DND-41 (cell line): ENCODE measurements around the gene ZDHHC11B.
"Not testable (repeated sequence)": the region's sequence is repeated elsewhere in the genome, so short reads cannot be mapped to it uniquely, and the experiment has no call there.

Experiments used
- ATAC-seq: fragments of 200-7000 bp; cut with Tn5 transposase; 3 replicates; pipeline ENCODE4 v1.9.1; 2021; ENCODE audit warnings: low read depth; ENCODE audit not compliant: insufficient read depth
- DNase-seq: peaks from one replicate; pipeline ENCODE4 v3.0.0-alpha.2; 2020
- H2AFZ ChIP-seq: 2 replicates; pipeline ENCODE4 v1.6.0; 2012; ENCODE audit warnings: low read depth, low read length
- H3K27ac ChIP-seq: 2 replicates; pipeline ENCODE4 v1.5.1; 2012; ENCODE audit warnings: low read length, inconsistent platforms
- H3K27me3 ChIP-seq: fragments of 200-600 bp; sonication (generic); 2 replicates; pipeline ENCODE4 v1.6.0; 2012; ENCODE audit warnings: low read length, mild to moderate bottlenecking, inconsistent platforms; ENCODE audit not compliant: insufficient read depth, poor library complexity
- H3K36me3 ChIP-seq: 2 replicates; pipeline ENCODE4 v1.5.1; 2012; ENCODE audit warnings: low read length, inconsistent platforms; ENCODE audit not compliant: insufficient read depth
- H3K4me1 ChIP-seq: 2 replicates; pipeline ENCODE4 v1.5.1; 2012; ENCODE audit warnings: mild to moderate bottlenecking, low read length; ENCODE audit not compliant: insufficient read depth
- H3K4me2 ChIP-seq: 2 replicates; pipeline ENCODE4 v1.6.0; 2012; ENCODE audit warnings: mild to moderate bottlenecking, moderate library complexity, low read length, inconsistent platforms; ENCODE audit not compliant: insufficient read depth
- H3K4me3 ChIP-seq, 2 experiments: fragments of 200-600 bp in 1 of 2; shearing (Covaris generic) in 1 of 2; 2 replicates each; pipeline ENCODE4 v1.5.1; 2012 to 2016; ENCODE audit warnings: inconsistent platforms in 2 of 2, low read length in 2 of 2, mild to moderate bottlenecking in 2 of 2, low read depth in 1 of 2, moderate library complexity in 1 of 2
- H3K79me2 ChIP-seq: 2 replicates; pipeline ENCODE4 v1.6.0; 2012; ENCODE audit warnings: low read length, inconsistent platforms; ENCODE audit not compliant: insufficient read depth
- H3K9ac ChIP-seq: 2 replicates; pipeline ENCODE4 v1.6.0; 2012; ENCODE audit warnings: low read depth, mild to moderate bottlenecking, inconsistent platforms, low read length, moderate library complexity
- H3K9me3 ChIP-seq: 2 replicates; pipeline ENCODE4 v1.5.1; 2012; ENCODE audit warnings: low read length, moderate library complexity, mild to moderate bottlenecking, inconsistent platforms; ENCODE audit not compliant: insufficient read depth, severe bottlenecking
- H4K20me1 ChIP-seq: 2 replicates; pipeline ENCODE4 v1.6.0; 2012; ENCODE audit warnings: low read length; ENCODE audit not compliant: insufficient read depth
- EZH2 ChIP-seq: IDR thresholded peaks from 3 replicates; pipeline ENCODE4 v1.6.1; 2012; ENCODE audit warnings: borderline replicate concordance, low read depth, mild to moderate bottlenecking, moderate library complexity, low read length, inconsistent platforms; ENCODE audit not compliant: severe bottlenecking
- TF ChIP-seq, protein P1 (sequence below): IDR thresholded peaks from 2 replicates; pipeline ENCODE4 v1.5.1; 2012; ENCODE audit warnings: borderline replicate concordance, low read length, moderate library complexity, mild to moderate bottlenecking; ENCODE audit not compliant: poor library complexity, severe bottlenecking; ENCODE audit errors: extremely low read depth

ZDHHC11B gene

DNA sequence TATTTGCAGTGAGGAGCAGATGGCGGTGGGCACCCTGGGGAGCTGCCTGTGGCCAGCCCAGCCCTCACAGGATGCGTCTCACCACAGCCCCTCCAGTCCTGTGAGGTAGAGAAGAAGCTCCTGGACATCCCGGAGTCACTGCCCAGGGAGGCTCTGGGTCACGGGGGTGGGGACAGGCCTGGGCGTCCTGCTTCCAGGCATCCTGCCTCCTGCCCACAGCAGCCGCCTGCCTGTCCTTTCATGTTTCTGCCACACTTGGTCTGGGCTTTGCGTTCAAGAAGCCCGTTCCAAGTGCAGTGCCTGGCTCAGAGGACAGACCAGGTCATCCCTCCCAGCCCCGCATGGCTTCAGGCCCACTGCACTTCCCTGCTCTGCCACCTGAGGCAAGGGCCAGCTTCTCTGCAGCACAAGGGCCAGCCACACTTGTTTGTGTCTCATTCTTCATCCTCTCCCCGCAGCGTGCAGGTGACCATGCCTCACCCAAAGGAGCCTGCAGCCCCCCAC, 38.2 kb downstream of the ZDHHC11B start:
- no peaks in the 10 kb centered on the region for H3K79me2 ChIP-seq
- no peak for ATAC-seq
- H4K20me1 ChIP-seq: peaks cover 2% of the 10 kb centered on the region; the same call in 1 of the 2 replicates
- H3K9ac ChIP-seq: no peak overlapping the region
- no peak overlapping the region for H3K4me2 ChIP-seq
- H3K27ac ChIP-seq: no peak overlapping the region
- H3K36me3 ChIP-seq: no peaks in the 10 kb centered on the region
- no peak overlapping the region for H2AFZ ChIP-seq
- TF ChIP-seq, protein P1, sequence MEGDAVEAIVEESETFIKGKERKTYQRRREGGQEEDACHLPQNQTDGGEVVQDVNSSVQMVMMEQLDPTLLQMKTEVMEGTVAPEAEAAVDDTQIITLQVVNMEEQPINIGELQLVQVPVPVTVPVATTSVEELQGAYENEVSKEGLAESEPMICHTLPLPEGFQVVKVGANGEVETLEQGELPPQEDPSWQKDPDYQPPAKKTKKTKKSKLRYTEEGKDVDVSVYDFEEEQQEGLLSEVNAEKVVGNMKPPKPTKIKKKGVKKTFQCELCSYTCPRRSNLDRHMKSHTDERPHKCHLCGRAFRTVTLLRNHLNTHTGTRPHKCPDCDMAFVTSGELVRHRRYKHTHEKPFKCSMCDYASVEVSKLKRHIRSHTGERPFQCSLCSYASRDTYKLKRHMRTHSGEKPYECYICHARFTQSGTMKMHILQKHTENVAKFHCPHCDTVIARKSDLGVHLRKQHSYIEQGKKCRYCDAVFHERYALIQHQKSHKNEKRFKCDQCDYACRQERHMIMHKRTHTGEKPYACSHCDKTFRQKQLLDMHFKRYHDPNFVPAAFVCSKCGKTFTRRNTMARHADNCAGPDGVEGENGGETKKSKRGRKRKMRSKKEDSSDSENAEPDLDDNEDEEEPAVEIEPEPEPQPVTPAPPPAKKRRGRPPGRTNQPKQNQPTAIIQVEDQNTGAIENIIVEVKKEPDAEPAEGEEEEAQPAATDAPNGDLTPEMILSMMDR: no peak
- TF ChIP-seq EZH2: no peak
- DNase-seq: no peak
- peaks cover 2% of the 10 kb centered on the region for H3K27me3 ChIP-seq
- no peaks in the 10 kb centered on the region for H3K4me1 ChIP-seq
- no peaks in the 10 kb centered on the region for H3K9me3 ChIP-seq
- no peak overlapping the region for H3K4me3 ChIP-seq

DNA sequence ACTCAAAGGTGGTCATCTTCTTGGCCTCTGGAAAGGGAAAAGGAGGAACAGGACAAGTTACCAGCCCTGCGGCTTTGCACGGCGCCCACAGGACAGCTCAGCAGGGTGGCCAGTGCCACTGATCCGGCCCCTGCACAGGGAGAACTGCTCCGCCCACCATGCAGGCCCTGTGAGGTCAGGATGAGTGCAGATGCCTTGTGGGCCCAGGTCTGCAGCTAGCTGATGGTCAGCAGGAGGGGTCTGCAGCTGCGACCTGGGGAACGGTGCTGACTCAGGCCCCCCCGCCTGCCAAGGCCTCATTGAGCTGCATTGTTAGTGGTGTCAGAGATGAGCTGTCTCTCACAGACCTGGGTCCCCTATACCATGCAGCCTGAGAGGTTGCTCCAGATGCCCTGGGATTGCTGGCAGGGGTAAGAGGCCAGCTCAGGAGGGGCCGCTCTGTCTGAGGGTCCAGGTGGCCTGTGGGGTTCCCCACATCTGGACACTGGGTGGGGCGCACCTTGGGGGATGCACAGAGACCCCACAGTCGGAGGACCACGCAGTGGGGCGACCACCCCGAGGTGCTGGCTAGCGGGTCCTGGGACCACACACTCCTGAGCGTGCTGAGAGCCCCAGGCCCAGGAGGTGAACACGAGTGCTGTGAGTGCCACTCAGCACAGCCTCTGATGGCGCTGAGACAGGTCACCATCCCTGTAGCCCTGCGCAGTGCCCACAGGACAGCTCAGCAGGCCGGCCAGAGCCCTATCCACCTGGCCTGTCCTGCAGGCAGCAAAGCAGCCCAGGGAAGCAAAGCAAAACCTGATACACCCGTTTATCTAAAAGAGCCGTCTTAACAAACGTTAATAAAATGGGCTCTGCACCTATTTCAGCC, 39.0 kb downstream of the ZDHHC11B start:
- H3K9me3 ChIP-seq, H2AFZ ChIP-seq, H3K27me3 ChIP-seq, H3K4me2 ChIP-seq, H3K27ac ChIP-seq, H3K36me3 ChIP-seq, H4K20me1 ChIP-seq, H3K9ac ChIP-seq, H3K79me2 ChIP-seq, ATAC-seq, H3K4me1 ChIP-seq, DNase-seq, H3K4me3 ChIP-seq: not testable (repeated sequence)

DNA sequence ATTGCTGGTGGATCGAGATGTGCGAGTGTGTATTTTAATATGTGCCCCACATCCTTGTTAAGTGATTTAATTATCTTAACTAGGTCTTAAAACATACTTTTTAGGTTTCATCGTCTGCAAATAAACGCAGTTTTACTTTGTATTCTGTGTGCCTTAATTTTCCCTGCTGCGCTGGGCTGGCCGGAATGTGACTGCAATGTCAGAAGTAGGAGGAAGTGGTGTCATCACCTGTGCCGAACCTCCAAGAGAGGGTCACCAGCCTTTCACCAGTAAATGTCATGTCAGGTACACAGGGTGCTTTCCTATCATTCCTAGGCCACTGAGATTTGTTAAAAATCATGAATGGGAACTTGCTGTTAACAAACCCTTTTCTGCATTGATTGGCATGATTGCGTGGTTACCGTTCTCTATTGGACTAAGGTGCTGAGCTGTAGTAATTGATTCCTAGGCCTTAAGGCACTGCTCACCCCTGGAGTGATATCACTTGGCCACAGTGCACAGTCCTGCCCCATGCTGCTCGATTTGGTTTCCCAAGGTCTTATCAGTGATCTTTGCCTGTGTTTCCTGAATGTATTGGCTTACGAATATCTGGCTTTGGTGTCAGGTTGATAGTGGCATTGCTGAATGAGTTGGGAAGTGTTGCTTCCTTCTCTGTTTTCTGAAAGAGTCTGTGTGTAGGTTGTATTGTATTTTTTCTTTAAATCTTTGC, 40.7 kb downstream of the ZDHHC11B start:
- not testable (repeated sequence) for H3K36me3 ChIP-seq, H3K9me3 ChIP-seq, H3K27ac ChIP-seq, H3K4me1 ChIP-seq, H3K4me3 ChIP-seq, H3K27me3 ChIP-seq, H3K4me2 ChIP-seq, H4K20me1 ChIP-seq, ATAC-seq, DNase-seq, H3K9ac ChIP-seq, H2AFZ ChIP-seq, H3K79me2 ChIP-seq

DNA sequence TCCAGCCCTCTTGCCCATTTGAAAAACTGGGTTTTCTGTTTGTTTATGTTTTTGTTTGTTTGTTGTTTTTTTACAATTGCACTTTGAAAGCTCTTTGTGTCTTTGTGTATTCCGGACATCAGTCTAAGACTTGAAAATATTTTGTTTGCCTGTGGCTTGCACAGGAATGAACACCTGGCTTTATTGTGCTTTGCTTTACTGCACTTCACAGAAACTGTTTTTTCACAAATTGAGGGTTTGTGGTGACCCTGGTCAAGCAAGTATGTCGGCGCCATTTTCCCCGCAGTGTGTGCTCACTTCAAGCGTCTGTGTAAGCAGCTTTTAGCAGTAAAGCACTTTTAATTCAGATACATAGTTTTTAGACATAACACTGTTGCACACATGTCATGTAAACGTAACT, 42.3 kb downstream of the ZDHHC11B start:
- H3K27me3 ChIP-seq, ATAC-seq, H4K20me1 ChIP-seq, H3K9me3 ChIP-seq, H3K4me1 ChIP-seq, H3K79me2 ChIP-seq, DNase-seq, H3K4me2 ChIP-seq, H2AFZ ChIP-seq, H3K4me3 ChIP-seq, H3K36me3 ChIP-seq, H3K9ac ChIP-seq, H3K27ac ChIP-seq: not testable (repeated sequence)

DNA sequence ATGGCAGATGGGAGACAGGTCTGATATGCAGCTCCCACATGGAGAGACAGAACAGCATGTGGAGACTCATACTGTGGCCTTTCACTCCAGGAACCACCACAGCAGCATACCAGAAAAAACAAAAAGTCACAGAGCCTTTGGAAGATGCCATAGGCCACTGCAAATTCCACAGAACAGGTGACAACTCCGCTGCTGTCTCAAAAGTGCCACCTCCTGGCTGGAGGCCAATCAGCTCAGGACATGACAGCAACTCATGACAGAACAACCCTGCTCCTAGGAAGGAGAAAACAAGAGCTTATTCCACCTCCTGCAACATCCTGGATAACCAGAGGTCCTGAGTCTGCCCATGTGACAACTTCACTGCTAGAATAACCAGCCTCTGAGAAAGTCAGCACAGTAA, 50.4 kb downstream of the ZDHHC11B start:
- not testable (repeated sequence) for H3K36me3 ChIP-seq

DNA sequence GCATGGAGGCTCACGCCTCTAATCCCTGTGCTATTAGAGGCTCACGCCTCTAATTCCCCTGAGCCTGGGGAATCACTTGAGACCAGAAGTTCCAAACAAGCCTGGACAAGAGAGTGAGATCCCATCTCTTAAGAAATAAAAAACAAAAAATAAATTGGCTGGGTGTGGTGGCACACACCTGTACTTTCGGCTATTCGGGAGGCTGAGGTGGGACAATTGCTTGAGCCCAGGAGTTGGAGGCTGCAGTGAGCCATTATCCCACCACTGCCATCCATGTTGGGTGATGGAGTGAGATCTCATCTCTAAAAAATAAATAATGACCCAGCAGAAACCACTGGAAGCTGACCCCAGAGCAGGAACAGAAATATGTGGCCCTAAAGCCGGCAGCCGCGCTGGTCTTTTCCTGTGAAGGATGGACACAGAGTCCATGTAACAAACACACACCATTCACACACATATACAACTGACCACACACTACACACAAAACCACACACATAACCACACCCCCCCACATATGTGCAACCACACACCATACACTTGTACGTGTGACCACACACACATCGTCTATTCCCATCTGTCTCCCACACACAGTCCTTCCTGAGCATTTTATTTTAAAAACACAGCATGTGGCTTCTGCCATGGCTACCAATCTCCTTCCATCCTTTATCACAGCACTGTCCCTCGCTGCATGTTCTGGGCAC, 51.6 kb downstream of the ZDHHC11B start:
- not testable (repeated sequence) for H4K20me1 ChIP-seq, H3K9ac ChIP-seq, H3K27ac ChIP-seq, H3K27me3 ChIP-seq, H2AFZ ChIP-seq, H3K9me3 ChIP-seq, DNase-seq, ATAC-seq, H3K4me1 ChIP-seq, H3K4me3 ChIP-seq, H3K4me2 ChIP-seq, H3K36me3 ChIP-seq, H3K79me2 ChIP-seq

More for the DNA sequence above, 50.4 kb downstream of the ZDHHC11B start:
- H4K20me1 ChIP-seq, H3K9ac ChIP-seq, H3K4me1 ChIP-seq, H3K4me3 ChIP-seq, H3K4me2 ChIP-seq, H3K27ac ChIP-seq, H3K27me3 ChIP-seq, DNase-seq, H2AFZ ChIP-seq, H3K9me3 ChIP-seq, H3K79me2 ChIP-seq, ATAC-seq: not testable (repeated sequence)

DNA sequence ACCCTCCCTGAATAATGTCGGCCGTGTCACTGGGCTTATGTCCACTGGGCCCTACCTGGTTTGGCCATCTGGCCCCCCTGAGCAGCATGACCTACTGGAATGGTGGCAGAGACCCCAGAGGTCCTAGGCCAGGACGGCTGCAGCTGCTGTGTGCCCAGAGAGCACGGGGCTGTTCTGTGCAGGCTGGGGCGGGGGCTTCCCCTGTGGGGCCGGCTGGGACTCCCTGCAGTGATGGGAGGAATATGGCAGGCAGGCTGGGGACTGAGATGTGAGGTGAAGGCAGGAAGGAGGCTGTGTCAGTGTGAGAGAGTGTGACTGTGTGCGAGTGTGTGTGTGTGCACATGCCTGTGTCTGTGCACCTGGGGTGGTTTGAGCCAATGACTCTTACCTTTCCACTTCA, 55.3 kb downstream of the ZDHHC11B start:
- not testable (repeated sequence) for H3K4me1 ChIP-seq, H3K9me3 ChIP-seq, H3K27me3 ChIP-seq, H2AFZ ChIP-seq, H3K36me3 ChIP-seq, ATAC-seq, H3K4me2 ChIP-seq, DNase-seq, H3K27ac ChIP-seq, H3K4me3 ChIP-seq, H3K9ac ChIP-seq, H3K79me2 ChIP-seq, H4K20me1 ChIP-seq
